HepG2 (cell line): ENCODE measurements around the gene EPHA10. TPM values are rescaled to one million over a fixed set of nuclear protein-coding genes. Genes with fewer than 3 reads are reported as not detected.

Source experiments
- FLYWCH1 ChIP-seq: sonication (generic); formaldehyde crosslinking; IDR thresholded peaks from 2 replicates; pipeline ENCODE4 v1.8.1; 2023; ENCODE audit warnings: mild to moderate bottlenecking, missing genetic modification reagents
- KDM6A ChIP-seq: IDR thresholded peaks from 2 replicates; pipeline ENCODE4 v1.6.1; 2016; ENCODE audit warnings: low read depth
- KLF12 ChIP-seq: sonication (generic); formaldehyde crosslinking; IDR thresholded peaks from 2 replicates; pipeline ENCODE4 v1.4.0; 2020; ENCODE audit warnings: missing genetic modification reagents, borderline replicate concordance
- KLF6 ChIP-seq: IDR thresholded peaks from 2 replicates; pipeline ENCODE4 v1.8.0; 2016; ENCODE audit warnings: missing biosample characterization, missing genetic modification reagents
- LCORL ChIP-seq, 2 experiments: fragments of 450-650 bp in 1 of 2; sonication (generic) in 1 of 2; formaldehyde crosslinking in 1 of 2; IDR thresholded peaks; 2 replicates each; pipeline versions ENCODE4 v1.5.0 to v1.6.1; 2017 to 2020; ENCODE audit warnings: antibody characterized with exemption in 1 of 2, missing genetic modification reagents in 1 of 2
- MLLT10 ChIP-seq: sonication (generic); formaldehyde crosslinking; IDR thresholded peaks from 2 replicates; pipeline ENCODE4 v1.4.0; 2020; ENCODE audit warnings: missing genetic modification reagents
- NFIC ChIP-seq: IDR thresholded peaks from 2 replicates; pipeline ENCODE4 v1.6.1; 2012; ENCODE audit warnings: mild to moderate bottlenecking, low read length, inconsistent platforms
- SAFB2 ChIP-seq: sonication (generic); formaldehyde crosslinking; IDR thresholded peaks from 2 replicates; pipeline ENCODE4 v1.5.1; 2020; ENCODE audit warnings: missing genetic modification reagents, low read depth, mild to moderate bottlenecking, borderline replicate concordance
- SRSF1 ChIP-seq: fragments of 200-400 bp; formaldehyde crosslinking; optimal IDR thresholded peaks from 2 replicates; pipeline ENCODE3; 2017; ENCODE audit warnings: mild to moderate bottlenecking, low read depth, low read length, moderate library complexity
- SRSF4 ChIP-seq: fragments of 200-400 bp; formaldehyde crosslinking; IDR thresholded peaks from one replicate; pipeline ENCODE4 v1.6.1; 2018; ENCODE audit warnings: mild to moderate bottlenecking, low read depth, low read length, moderate library complexity; ENCODE audit not compliant: poor library complexity, severe bottlenecking
- TARDBP ChIP-seq: sonication (generic); formaldehyde crosslinking; IDR thresholded peaks from 2 replicates; pipeline ENCODE4 v1.8.0; 2022; ENCODE audit warnings: mild to moderate bottlenecking, missing genetic modification reagents
- ZBTB10 ChIP-seq: sonication (generic); formaldehyde crosslinking; IDR thresholded peaks from 2 replicates; pipeline ENCODE4 v1.4.0; 2020; ENCODE audit warnings: missing genetic modification reagents, borderline replicate concordance
- ZNF337 ChIP-seq: sonication (generic); formaldehyde crosslinking; IDR thresholded peaks from 2 replicates; pipeline ENCODE4 v1.5.1; 2020; ENCODE audit warnings: missing genetic modification reagents, low read depth, mild to moderate bottlenecking, borderline replicate concordance
- ZNF552 ChIP-seq: sonication (generic); formaldehyde crosslinking; IDR thresholded peaks from 2 replicates; pipeline ENCODE4 v1.9.0; 2022; ENCODE audit warnings: missing genetic modification reagents, mild to moderate bottlenecking, borderline replicate concordance
- ZNF616 ChIP-seq: sonication (generic); formaldehyde crosslinking; IDR thresholded peaks from 2 replicates; pipeline ENCODE4 v1.5.0; 2020; ENCODE audit warnings: low read depth, mild to moderate bottlenecking, missing genetic modification reagents
- ZNF83 ChIP-seq: sonication (generic); formaldehyde crosslinking; IDR thresholded peaks from 2 replicates; pipeline ENCODE4 v1.4.0; 2020; ENCODE audit warnings: missing genetic modification reagents, mild to moderate bottlenecking, borderline replicate concordance
- polyA plus RNA-seq, 8 experiments: library from polyadenylated mRNA; depleted of rRNA in 3 of 8; stranded (reverse) in 7 of 8; unstranded in 1 of 8; fragments of >200 nt; fragmentation: Illumina TruSeq in 4 of 8; extraction: Trizol in 4 of 8; gene quantifications; 2 replicates each; pipeline versions ENCODE4 v1.2.1 to v1.2.3, GENCODE V29; 2011 to 2016; ENCODE audit warnings: low read depth in 4 of 8, missing spikeins in 1 of 8, mixed read lengths in 1 of 8; ENCODE audit not compliant: insufficient read depth in 1 of 8
- total RNA-seq, 5 experiments: library from RNA; depleted of rRNA; stranded (reverse); fragments of >200 nt; fragmentation: Illumina TruSeq; extraction: Trizol; gene quantifications; 2 replicates each; pipeline ENCODE4 v1.2.3, GENCODE V29; 2016; ENCODE audit warnings: low read depth in 1 of 5
- TF ChIP-seq, protein P1 (sequence below): sonication (generic); formaldehyde crosslinking; IDR thresholded peaks from 2 replicates; pipeline ENCODE4 v1.4.0; 2020; ENCODE audit warnings: missing genetic modification reagents, borderline replicate concordance
- TF ChIP-seq, protein P2 (sequence below): sonication (generic); formaldehyde crosslinking; IDR thresholded peaks from 2 replicates; pipeline ENCODE4 v1.4.0; 2020; ENCODE audit warnings: missing genetic modification reagents
- TF ChIP-seq, protein P3 (sequence below): sonication (generic); formaldehyde crosslinking; IDR thresholded peaks from 2 replicates; pipeline ENCODE4 v1.4.0; 2020; ENCODE audit warnings: missing genetic modification reagents; ENCODE audit errors: not compliant biosample characterization

Gene EPHA10
- total and polyA plus RNA-seq, 2 of the 13 experiments (the other 11 are each of a cell fraction or from before 2014, with no cell fraction given), result 0.11 to 0.58 TPM

- TF ChIP-seq, protein P1, sequence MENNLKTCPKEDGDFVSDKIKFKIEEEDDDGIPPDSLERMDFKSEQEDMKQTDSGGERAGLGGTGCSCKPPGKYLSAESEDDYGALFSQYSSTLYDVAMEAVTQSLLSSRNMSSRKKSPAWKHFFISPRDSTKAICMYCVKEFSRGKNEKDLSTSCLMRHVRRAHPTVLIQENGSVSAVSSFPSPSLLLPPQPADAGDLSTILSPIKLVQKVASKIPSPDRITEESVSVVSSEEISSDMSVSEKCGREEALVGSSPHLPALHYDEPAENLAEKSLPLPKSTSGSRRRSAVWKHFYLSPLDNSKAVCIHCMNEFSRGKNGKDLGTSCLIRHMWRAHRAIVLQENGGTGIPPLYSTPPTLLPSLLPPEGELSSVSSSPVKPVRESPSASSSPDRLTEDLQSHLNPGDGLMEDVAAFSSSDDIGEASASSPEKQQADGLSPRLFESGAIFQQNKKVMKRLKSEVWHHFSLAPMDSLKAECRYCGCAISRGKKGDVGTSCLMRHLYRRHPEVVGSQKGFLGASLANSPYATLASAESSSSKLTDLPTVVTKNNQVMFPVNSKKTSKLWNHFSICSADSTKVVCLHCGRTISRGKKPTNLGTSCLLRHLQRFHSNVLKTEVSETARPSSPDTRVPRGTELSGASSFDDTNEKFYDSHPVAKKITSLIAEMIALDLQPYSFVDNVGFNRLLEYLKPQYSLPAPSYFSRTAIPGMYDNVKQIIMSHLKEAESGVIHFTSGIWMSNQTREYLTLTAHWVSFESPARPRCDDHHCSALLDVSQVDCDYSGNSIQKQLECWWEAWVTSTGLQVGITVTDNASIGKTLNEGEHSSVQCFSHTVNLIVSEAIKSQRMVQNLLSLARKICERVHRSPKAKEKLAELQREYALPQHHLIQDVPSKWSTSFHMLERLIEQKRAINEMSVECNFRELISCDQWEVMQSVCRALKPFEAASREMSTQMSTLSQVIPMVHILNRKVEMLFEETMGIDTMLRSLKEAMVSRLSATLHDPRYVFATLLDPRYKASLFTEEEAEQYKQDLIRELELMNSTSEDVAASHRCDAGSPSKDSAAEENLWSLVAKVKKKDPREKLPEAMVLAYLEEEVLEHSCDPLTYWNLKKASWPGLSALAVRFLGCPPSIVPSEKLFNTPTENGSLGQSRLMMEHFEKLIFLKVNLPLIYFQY, result 0 out of 2 replicates have a peak, but pooled peaks have one; percentile 13
- TF ChIP-seq ZBTB10 (CRISPR knock-in tag) (peak; percentile 76; the same call in 1 of the 2 replicates), LCORL (IDR thresholded peaks at IDR 0.05) (no peak), LCORL (CRISPR knock-in tag; IDR thresholded peaks at IDR 0.05) (no peak), ZNF83 (no peak), ZNF337 (CRISPR knock-in tag) (no peak), KDM6A (CRISPR knock-in tag) (no peak), SAFB2 (no peak), ZNF552 (CRISPR knock-in tag) (no peak), FLYWCH1 (0 out of 2 replicates have a peak, but pooled peaks have one; percentile 57), SRSF1 (peak; percentile 83), KLF6 (no peak), MLLT10 (CRISPR knock-in tag) (no peak), KLF12 (CRISPR knock-in tag) (0 out of 2 replicates have a peak, but pooled peaks have one; percentile 38), NFIC (no peak), ZNF616 (CRISPR knock-in tag) (0 out of 2 replicates have a peak, but pooled peaks have one; percentile 29), SRSF4 (no peak), TARDBP (CRISPR knock-in tag) (no peak)
- TF ChIP-seq, protein P2, sequence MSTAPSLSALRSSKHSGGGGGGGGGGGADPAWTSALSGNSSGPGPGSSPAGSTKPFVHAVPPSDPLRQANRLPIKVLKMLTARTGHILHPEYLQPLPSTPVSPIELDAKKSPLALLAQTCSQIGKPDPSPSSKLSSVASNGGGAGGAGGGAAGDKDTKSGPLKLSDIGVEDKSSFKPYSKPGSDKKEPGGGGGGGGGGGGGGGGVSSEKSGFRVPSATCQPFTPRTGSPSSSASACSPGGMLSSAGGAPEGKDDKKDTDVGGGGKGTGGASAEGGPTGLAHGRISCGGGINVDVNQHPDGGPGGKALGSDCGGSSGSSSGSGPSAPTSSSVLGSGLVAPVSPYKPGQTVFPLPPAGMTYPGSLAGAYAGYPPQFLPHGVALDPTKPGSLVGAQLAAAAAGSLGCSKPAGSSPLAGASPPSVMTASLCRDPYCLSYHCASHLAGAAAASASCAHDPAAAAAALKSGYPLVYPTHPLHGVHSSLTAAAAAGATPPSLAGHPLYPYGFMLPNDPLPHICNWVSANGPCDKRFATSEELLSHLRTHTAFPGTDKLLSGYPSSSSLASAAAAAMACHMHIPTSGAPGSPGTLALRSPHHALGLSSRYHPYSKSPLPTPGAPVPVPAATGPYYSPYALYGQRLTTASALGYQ (CRISPR knock-in tag), result no peak
- TF ChIP-seq, protein P3, sequence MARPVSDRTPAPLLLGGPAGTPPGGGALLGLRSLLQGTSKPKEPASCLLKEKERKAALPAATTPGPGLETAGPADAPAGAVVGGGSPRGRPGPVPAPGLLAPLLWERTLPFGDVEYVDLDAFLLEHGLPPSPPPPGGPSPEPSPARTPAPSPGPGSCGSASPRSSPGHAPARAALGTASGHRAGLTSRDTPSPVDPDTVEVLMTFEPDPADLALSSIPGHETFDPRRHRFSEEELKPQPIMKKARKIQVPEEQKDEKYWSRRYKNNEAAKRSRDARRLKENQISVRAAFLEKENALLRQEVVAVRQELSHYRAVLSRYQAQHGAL, result no peak
Measured at GRCh38 chr1:37807555-37808368, 42.8 kb upstream of the EPHA10 start, which contains the start of the genes C1orf122 and YRDC (continued).
